Stimulated activated effector memory CD8-positive, alpha-beta T cell treated with anti-CD3 and anti-CD28 coated beads, Interleukin-12 subunit alpha, Interleukin-12 subunit beta, amount 100 ng/mL, for 72 hours (primary cell): ENCODE measurements around the gene TENM4.
"Not testable (repeated sequence)": the region's sequence is repeated elsewhere in the genome, so short reads cannot be mapped to it uniquely, and the experiment has no call there.

Experiments used
- ATAC-seq: fragments of 150-1000 bp; cut with Tn5 transposase; 2 replicates; pipeline ENCODE4 v1.10.0; 2021
- DNase-seq, 2 donors: peaks; one replicate each; pipeline ENCODE4 v3.0.0; 2021 to 2022; ENCODE audit warnings: low spot score in 2 of 2
- H3K27ac Mint-ChIP-seq: one replicate; pipeline ENCODE4 v1.8.0; 2022; ENCODE audit warnings: mild to moderate bottlenecking, mixed read lengths
- H3K36me3 Mint-ChIP-seq: one replicate; pipeline ENCODE4 v1.8.0; 2022; ENCODE audit warnings: mild to moderate bottlenecking, mixed read lengths
- H3K4me1 Mint-ChIP-seq: one replicate; pipeline ENCODE4 v1.8.0; 2022; ENCODE audit warnings: mixed read lengths
- H3K4me3 Mint-ChIP-seq: one replicate; pipeline ENCODE4 v1.8.0; 2022; ENCODE audit warnings: mild to moderate bottlenecking, mixed read lengths
- H3K9me3 Mint-ChIP-seq: one replicate; pipeline ENCODE4 v1.8.0; 2022; ENCODE audit warnings: mixed read lengths

The TENM4 gene

GRCh38 chr11:79017811-79018210 is 423.0 kb downstream of the TENM4 start:
- DNase-seq (no peak), ATAC-seq (no peak)
- no peak overlapping the region for H3K27ac Mint-ChIP-seq
- H3K4me1 Mint-ChIP-seq = no peaks in the 10 kb centered on the region
- peaks cover 3% of the 10 kb centered on the region for H3K9me3 Mint-ChIP-seq
- no peaks in the 10 kb centered on the region for H3K36me3 Mint-ChIP-seq
- H3K4me3 Mint-ChIP-seq = no peak overlapping the region

- H3K4me3 Mint-ChIP-seq = no peak overlapping the region
- no peaks in the 10 kb centered on the region for H3K4me1 Mint-ChIP-seq
- no peak for ATAC-seq
- no peak for DNase-seq
- H3K9me3 Mint-ChIP-seq = peaks cover 10% of the 10 kb centered on the region
- no peak overlapping the region for H3K27ac Mint-ChIP-seq
- H3K36me3 Mint-ChIP-seq = no peaks in the 10 kb centered on the region
Observed at GRCh38 chr11:79013509-79013908, 427.3 kb downstream of the TENM4 start.

DNA sequence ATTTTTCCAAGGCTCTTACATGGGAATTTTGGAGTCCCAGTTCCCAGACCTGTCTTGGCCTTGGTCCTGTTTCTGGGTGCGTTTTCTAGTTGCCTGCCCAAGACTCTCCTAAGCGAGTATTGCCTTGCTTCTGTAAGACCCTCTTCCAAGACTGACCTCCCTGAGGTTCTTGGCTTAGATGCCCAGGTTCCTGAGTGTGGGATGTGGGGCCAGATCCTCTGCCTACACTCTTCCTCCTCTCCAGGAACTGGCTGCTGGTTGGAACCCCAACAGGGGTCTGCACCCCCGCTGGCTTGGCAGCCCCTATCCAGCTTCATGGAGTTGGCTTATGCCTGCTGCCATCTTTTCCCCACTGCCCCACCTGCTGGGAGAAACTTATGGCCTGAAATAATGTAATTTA is 429.5 kb downstream of the TENM4 start:
- peaks cover 10% of the 10 kb centered on the region for H3K9me3 Mint-ChIP-seq
- no peak overlapping the region for H3K4me3 Mint-ChIP-seq
- ATAC-seq (no peak), DNase-seq (no peak)
- no peaks in the 10 kb centered on the region for H3K36me3 Mint-ChIP-seq
- H3K4me1 Mint-ChIP-seq = no peaks in the 10 kb centered on the region
- no peak overlapping the region for H3K27ac Mint-ChIP-seq

DNA sequence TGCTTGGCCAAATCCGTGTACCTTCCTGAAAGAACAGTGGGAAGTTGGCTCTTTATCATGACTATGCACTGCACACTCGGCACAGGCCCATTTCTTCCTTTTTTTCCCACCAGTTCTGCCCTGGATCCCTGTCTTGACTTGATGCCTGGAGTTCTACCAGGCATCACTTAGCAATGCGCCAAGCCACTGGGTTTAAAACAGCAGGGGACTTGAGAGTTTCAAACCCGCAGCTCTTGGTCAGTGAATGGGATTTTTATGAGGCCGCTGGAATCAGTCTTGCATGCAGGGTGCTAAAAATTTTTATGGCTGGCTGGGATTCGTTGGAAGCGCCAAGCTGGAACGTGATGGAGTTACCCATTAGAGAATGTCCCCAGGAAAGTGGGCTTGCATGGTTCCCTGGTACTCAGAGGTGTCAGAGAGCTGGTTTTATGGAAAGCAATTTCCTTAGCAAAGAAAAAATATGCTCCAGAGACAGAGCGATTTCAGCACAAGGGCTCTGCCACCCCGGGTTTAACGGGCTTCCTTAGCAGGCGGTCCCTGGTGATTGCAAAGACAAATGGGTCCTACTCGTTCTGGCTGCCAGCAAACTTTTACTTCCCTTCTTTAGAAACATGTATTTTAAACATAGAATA is 432.9 kb downstream of the TENM4 start:
- no peak overlapping the region for H3K27ac Mint-ChIP-seq
- no peak for DNase-seq
- ATAC-seq = no peak
- no peaks in the 10 kb centered on the region for H3K36me3 Mint-ChIP-seq
- no peaks in the 10 kb centered on the region for H3K4me1 Mint-ChIP-seq
- peaks cover 15% of the 10 kb centered on the region for H3K9me3 Mint-ChIP-seq
- H3K4me3 Mint-ChIP-seq = no peak overlapping the region

DNA sequence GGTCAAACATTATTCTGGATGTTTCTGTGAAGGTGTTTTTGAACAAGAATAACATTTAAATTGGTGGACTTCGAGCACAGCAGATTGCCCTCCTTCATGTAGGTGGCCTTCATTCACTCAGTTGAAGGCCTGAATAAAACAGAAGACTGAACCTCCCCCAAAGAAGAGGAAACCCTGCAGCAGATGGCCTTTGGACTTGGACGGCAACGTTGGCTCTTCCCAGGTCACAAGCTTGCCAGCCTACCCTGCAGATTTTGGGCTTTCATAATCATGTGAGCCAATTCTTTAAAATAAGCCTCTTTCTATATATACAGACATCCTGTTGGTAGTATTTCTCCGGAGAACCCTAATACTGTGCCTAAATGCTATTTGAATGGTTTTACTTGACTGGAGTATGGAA is 434.0 kb downstream of the TENM4 start:
- Mint-ChIP-seq H3K36me3 (no peaks in the 10 kb centered on the region), H3K4me3 (no peak overlapping the region), H3K4me1 (no peaks in the 10 kb centered on the region), H3K9me3 (peaks cover 17% of the 10 kb centered on the region), H3K27ac (no peak overlapping the region)
- DNase-seq = no peak
- ATAC-seq = no peak

DNA sequence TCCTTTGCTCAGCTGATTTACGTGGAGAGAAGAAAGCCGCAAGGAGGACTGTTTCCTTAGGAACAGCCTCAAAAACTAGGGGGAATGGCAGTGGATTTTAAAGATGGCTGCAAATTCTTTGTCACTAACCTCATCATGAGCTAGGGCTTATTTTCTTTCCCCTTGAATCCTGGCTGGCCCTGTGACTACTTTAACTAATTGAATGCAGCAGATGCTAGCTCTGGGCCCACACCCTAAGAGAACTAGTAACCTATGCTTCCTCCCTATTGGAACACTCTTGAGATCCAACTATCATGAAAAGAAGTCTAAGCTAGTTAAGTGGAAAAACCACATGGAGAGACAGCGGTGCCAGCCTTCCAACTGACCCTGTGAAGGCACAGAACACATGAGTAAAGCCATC is 444.8 kb downstream of the TENM4 start:
- no peak for ATAC-seq
- Mint-ChIP-seq H3K36me3 (no peaks in the 10 kb centered on the region), H3K9me3 (peaks cover 8% of the 10 kb centered on the region), H3K4me1 (no peaks in the 10 kb centered on the region), H3K27ac (no peak overlapping the region), H3K4me3 (no peak overlapping the region)
- no peak for DNase-seq

DNA sequence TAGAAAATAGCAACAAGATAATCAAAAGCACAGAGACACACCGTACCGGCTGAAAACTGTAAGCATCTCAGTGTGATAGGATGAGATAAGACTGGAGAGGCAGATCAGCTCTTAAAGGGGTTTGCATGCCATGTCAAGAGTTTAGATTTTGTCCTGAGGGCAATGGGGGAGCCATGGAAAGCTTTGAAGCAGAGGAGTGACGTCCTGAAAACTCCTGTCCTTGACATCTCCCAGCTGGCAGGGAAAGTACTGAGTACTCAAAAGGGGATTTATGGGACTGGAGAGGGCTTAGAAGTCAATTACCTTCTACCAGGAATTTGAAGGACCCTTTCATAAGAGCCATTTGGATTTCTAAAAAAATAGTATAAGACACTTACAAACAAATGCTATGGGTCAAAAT is 445.7 kb downstream of the TENM4 start:
- H3K9me3 Mint-ChIP-seq = peaks cover 8% of the 10 kb centered on the region
- no peak for DNase-seq
- no peak overlapping the region for H3K4me3 Mint-ChIP-seq
- no peaks in the 10 kb centered on the region for H3K36me3 Mint-ChIP-seq
- no peak for ATAC-seq
- no peak overlapping the region for H3K27ac Mint-ChIP-seq
- no peaks in the 10 kb centered on the region for H3K4me1 Mint-ChIP-seq

- no peaks in the 10 kb centered on the region for H3K36me3 Mint-ChIP-seq
- DNase-seq (no peak), ATAC-seq (no peak)
- H3K27ac Mint-ChIP-seq = no peak overlapping the region
- no peaks in the 10 kb centered on the region for H3K9me3 Mint-ChIP-seq
- H3K4me1 Mint-ChIP-seq = no peaks in the 10 kb centered on the region
- H3K4me3 Mint-ChIP-seq = no peak overlapping the region
Observed at GRCh38 chr11:78993802-78994430, 446.9 kb downstream of the TENM4 start.

GRCh38 chr11:78991681-78992080 is 449.1 kb downstream of the TENM4 start:
- Mint-ChIP-seq H3K27ac (no peak overlapping the region), H3K9me3 (no peaks in the 10 kb centered on the region), H3K4me3 (no peak overlapping the region), H3K36me3 (no peaks in the 10 kb centered on the region), H3K4me1 (no peaks in the 10 kb centered on the region)
- no peak for DNase-seq
- ATAC-seq = peak; percentile 11

DNA sequence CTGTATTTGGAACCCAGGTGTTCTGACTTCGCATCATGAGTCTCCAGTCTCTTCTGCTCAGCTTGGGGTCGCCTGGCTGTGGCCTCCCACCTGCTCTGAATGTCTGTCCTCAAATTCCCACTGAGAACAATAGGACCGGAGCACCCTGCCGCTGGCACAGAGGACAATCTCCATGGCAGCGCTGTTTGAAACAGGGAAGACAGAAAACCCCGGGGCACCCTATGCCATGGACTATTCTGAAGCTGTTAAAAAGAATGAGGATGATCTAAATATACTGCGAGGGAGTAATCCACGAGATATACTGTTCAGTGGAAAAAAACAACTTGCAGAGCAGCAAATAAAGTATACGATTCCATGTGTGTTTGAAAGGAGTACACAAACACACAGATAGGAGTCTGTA is 450.6 kb downstream of the TENM4 start:
- no peak overlapping the region for H3K27ac Mint-ChIP-seq
- H3K4me1 Mint-ChIP-seq = no peaks in the 10 kb centered on the region
- no peak overlapping the region for H3K4me3 Mint-ChIP-seq
- no peaks in the 10 kb centered on the region for H3K36me3 Mint-ChIP-seq
- H3K9me3 Mint-ChIP-seq = no peaks in the 10 kb centered on the region
- no peak for ATAC-seq
- no peak for DNase-seq

DNA sequence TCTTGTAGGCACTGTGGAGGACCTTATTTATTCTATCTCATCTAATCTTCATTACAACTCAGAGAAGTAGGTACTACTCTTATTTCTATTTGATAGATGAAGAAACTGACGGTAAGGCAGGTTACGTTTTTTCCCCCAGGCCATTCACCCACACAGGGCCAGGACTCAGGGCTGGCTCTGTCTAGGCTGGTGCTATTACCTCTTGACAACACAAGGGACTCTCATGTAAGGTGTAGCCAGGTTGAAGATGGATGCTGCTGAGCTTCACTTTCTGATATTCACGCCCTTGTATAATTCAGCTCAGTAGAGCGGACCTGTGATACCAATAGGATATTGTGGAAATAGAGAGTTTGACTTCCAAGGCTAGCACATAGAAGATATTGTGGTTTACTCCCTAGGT is 453.1 kb downstream of the TENM4 start:
- no peaks in the 10 kb centered on the region for H3K4me1 Mint-ChIP-seq
- no peaks in the 10 kb centered on the region for H3K36me3 Mint-ChIP-seq
- no peak overlapping the region for H3K27ac Mint-ChIP-seq
- no peak overlapping the region for H3K4me3 Mint-ChIP-seq
- no peaks in the 10 kb centered on the region for H3K9me3 Mint-ChIP-seq
- no peak for ATAC-seq
- DNase-seq = no peak

DNA sequence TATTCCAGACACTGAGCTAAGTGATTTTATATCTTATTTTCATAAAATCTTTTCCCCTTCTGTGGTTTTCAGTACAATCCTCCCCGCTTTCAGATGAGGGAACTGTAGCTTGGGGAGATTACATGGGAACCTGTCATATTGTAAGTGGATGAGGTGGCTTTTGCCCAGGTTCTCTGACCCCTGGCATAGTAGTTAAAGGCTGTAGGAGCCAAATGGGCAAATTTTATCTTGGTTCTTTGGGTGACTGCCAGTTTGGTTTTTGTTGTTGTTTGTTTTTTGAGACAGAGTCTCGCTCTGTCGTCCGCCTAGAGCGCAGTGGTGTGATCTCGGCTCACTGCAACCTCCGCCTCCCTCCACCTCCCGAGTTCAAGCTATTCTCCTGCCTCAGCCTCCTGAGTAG is 454.5 kb downstream of the TENM4 start:
- Mint-ChIP-seq H3K36me3 (no peaks in the 10 kb centered on the region), H3K9me3 (no peaks in the 10 kb centered on the region), H3K4me1 (no peaks in the 10 kb centered on the region), H3K4me3 (no peak overlapping the region), H3K27ac (no peak overlapping the region)
- ATAC-seq = no peak
- DNase-seq = no peak

- H3K9me3 Mint-ChIP-seq = no peaks in the 10 kb centered on the region
- no peak overlapping the region for H3K27ac Mint-ChIP-seq
- ATAC-seq (no peak), DNase-seq (no peak)
- no peaks in the 10 kb centered on the region for H3K4me1 Mint-ChIP-seq
- H3K36me3 Mint-ChIP-seq = no peaks in the 10 kb centered on the region
- no peak overlapping the region for H3K4me3 Mint-ChIP-seq
Observed at GRCh38 chr11:78985663-78986062, 455.2 kb downstream of the TENM4 start.

DNA sequence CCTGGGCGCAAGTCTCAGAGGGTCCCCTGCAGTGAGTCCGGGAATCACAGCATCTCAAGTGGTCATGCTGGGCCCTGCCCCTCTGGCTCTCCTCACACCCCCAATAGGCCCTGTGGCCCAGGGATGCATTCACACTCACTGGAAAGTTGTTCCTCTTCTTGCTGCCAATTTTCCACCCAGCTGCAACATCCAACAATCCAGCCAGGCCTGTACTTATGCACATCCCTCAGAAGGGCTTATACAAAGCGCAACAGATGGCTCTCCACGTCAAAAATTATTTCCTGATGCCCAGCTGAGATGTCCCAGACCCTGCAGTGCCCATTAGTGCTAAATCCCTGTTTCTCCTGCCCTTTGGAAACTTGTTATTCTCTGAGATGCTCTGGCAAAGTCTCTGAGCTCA is 458.4 kb downstream of the TENM4 start:
- Mint-ChIP-seq H3K27ac (no peak overlapping the region), H3K9me3 (peaks cover 9% of the 10 kb centered on the region), H3K4me3 (no peak overlapping the region), H3K36me3 (no peaks in the 10 kb centered on the region), H3K4me1 (no peaks in the 10 kb centered on the region)
- DNase-seq = no peak
- no peak for ATAC-seq

GRCh38 chr11:78981153-78981552 is 459.7 kb downstream of the TENM4 start:
- no peaks in the 10 kb centered on the region for H3K4me1 Mint-ChIP-seq
- ATAC-seq (no peak), DNase-seq (no peak)
- H3K9me3 Mint-ChIP-seq = peaks cover 13% of the 10 kb centered on the region
- H3K4me3 Mint-ChIP-seq = no peak overlapping the region
- H3K27ac Mint-ChIP-seq = no peak overlapping the region
- H3K36me3 Mint-ChIP-seq = no peaks in the 10 kb centered on the region

DNA sequence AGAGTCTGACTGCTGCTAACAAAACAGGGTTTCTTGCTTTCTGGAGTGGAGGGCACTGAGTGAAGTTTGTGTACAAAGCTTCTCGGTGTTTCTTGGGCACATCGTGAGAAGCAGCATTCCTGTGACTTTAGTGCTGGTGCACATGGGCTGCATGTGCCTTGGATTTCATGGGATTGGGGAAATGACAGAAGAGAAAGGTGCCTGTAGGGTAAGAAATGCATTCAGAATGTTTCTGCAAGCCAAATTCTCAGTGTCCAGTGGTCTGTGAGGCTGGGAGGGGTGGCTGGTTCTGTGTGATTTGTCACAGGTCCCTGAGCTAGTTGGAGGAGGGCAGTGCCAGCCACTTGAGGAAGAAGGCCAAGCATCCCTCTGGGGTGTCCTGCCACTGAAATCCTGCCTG is 462.0 kb downstream of the TENM4 start:
- Mint-ChIP-seq H3K27ac (no peak overlapping the region), H3K9me3 (peaks cover 13% of the 10 kb centered on the region), H3K4me1 (no peaks in the 10 kb centered on the region), H3K36me3 (no peaks in the 10 kb centered on the region), H3K4me3 (no peak overlapping the region)
- ATAC-seq (no peak), DNase-seq (no peak)

GRCh38 chr11:78977848-78978247 is 463.0 kb downstream of the TENM4 start:
- H3K9me3 Mint-ChIP-seq = peaks cover 13% of the 10 kb centered on the region
- ATAC-seq, H3K27ac Mint-ChIP-seq: not testable (repeated sequence)

More at GRCh38 chr11:78977848-78978247, 463.0 kb downstream of the TENM4 start:
- H3K4me3 Mint-ChIP-seq, DNase-seq, H3K36me3 Mint-ChIP-seq, H3K4me1 Mint-ChIP-seq: not testable (repeated sequence)
